CD4-positive, alpha-beta T cell (primary cell): ENCODE measurements around the gene C19orf81. TPM values are rescaled to one million over a fixed set of nuclear protein-coding genes. Genes with fewer than 3 reads are reported as not detected.
A peak's percentile ranks its signal among the peaks of the same experiment; 100 is the strongest.

Experiments
- ATAC-seq: fragments of 200-7000 bp; cut with Tn5 transposase; one replicate; pipeline ENCODE4 v1.10.0; 2022; ENCODE audit warnings: mild to moderate bottlenecking; ENCODE audit not compliant: poor library complexity
- CTCF ChIA-PET: fragments of 350-600 bp; sonication (Branson Sonifier 250); formaldehyde crosslinking; loops from one replicate; lab custom pipeline; 2021; ENCODE audit warnings: antibody characterized with exemption, inconsistent platforms; lab: Charles Lee
- POLR2A ChIA-PET: fragments of 350-600 bp; sonication (Branson Sonifier 250); formaldehyde crosslinking; loops from one replicate; lab custom pipeline; 2021; ENCODE audit warnings: antibody characterized with exemption, inconsistent platforms; lab: Charles Lee
- DNase-seq, 14 experiments: peaks; one replicate each; pipeline ENCODE4 v3.0.0-alpha.2; 2013 to 2020; ENCODE audit warnings: mixed read lengths in 2 of 14
- H3K27ac ChIP-seq, 2 donors: one replicate each; pipeline versions ENCODE4 v1.5.1 to v1.7.0; 2013; ENCODE audit warnings: low read length in 2 of 2, low read depth in 1 of 2, mild to moderate bottlenecking in 1 of 2
- H3K27me3 ChIP-seq, 2 experiments: 1 replicate in 1 of 2; 2 replicates in 1 of 2; pipeline versions ENCODE4 v1.6.1 to v1.7.0; 2013; ENCODE audit warnings: low read length in 2 of 2, control low read depth in 1 of 2, mild to moderate bottlenecking in 1 of 2, moderate library complexity in 1 of 2; ENCODE audit not compliant: insufficient read depth in 2 of 2, control insufficient read depth in 1 of 2
- H3K36me3 ChIP-seq: one replicate; pipeline ENCODE4 v1.6.1; 2013; ENCODE audit warnings: low read length, control low read depth; ENCODE audit not compliant: insufficient read depth
- H3K4me1 ChIP-seq: one replicate; pipeline ENCODE4 v1.6.1; 2013; ENCODE audit warnings: low read length, control low read depth; ENCODE audit not compliant: insufficient read depth
- H3K4me3 ChIP-seq: one replicate; pipeline ENCODE4 v1.5.1; 2013; ENCODE audit warnings: mild to moderate bottlenecking, low read length, moderate library complexity
- H3K9me3 ChIP-seq, 2 experiments: 1 replicate in 1 of 2; 2 replicates in 1 of 2; pipeline versions ENCODE4 v1.6.1 to v1.7.0; 2013; ENCODE audit warnings: low read length in 2 of 2, mild to moderate bottlenecking in 2 of 2, control low read depth in 1 of 2, moderate library complexity in 1 of 2; ENCODE audit not compliant: control insufficient read depth in 1 of 2, insufficient read depth in 1 of 2
- H3K27ac Mint-ChIP-seq: one replicate; pipeline ENCODE4 v1.8.0; 2020; ENCODE audit warnings: mixed read lengths
- H3K27me3 Mint-ChIP-seq: one replicate; pipeline ENCODE4 v1.8.0; 2021; ENCODE audit warnings: mixed read lengths
- H3K36me3 Mint-ChIP-seq: one replicate; pipeline ENCODE4 v1.8.0; 2021; ENCODE audit warnings: low read depth, mixed read lengths
- H3K4me1 Mint-ChIP-seq: one replicate; pipeline ENCODE4 v1.8.0; 2021; ENCODE audit warnings: low read depth, mixed read lengths
- H3K4me3 Mint-ChIP-seq: one replicate; pipeline ENCODE4 v1.8.0; 2020; ENCODE audit warnings: mild to moderate bottlenecking, mixed read lengths
- H3K9me3 Mint-ChIP-seq: one replicate; pipeline ENCODE4 v1.8.0; 2020; ENCODE audit warnings: mixed read lengths
- CTCF ChIP-seq: fragments of 200-600 bp; IDR thresholded peaks from one replicate; pipeline ENCODE4 v1.8.0; 2022; ENCODE audit warnings: antibody characterized with exemption, mild to moderate bottlenecking
- intact Hi-C, 2 experiments: fragments of 100-400 bp; cut with DNase I in 1 of 2; cut with micrococcal nuclease in 1 of 2; formaldehyde crosslinking; loops; one replicate each; pipeline versions ENCODE4 v1.15.1 to v1.9.0; 2023 to 2025; cut with DNase I, micrococcal nuclease
- total RNA-seq, 174 experiments: library from RNA in 2 of 174; stranded (reverse) in 2 of 174; gene quantifications; one replicate each; pipeline ENCODE4 v1.2.3 and lab custom pipeline; 2021 to 2026

Gene C19orf81
- total RNA-seq, 2 experiments from 2014 or later, result not detected

GRCh38 chr19:50658441-50659317 lies 9.4 kb downstream of the C19orf81 start:
- intact Hi-C loops, result no loop called here
- Mint-ChIP-seq H3K9me3 (peaks cover 7% of the 10 kb centered on the region), H3K4me1 (peaks cover 17% of the 10 kb centered on the region), H3K36me3 (no peaks in the 10 kb centered on the region), H3K27ac (peak overlapping the region; percentile 65), H3K27me3 (peaks cover 83% of the 10 kb centered on the region), H3K4me3 (peak overlapping the region; percentile 67)
- Histone ChIP-seq H3K9me3 (peaks cover 9 to 59% of the 10 kb centered on the region in 2 experiments), H3K4me3 (peak overlapping the region; percentile 16), H3K27me3 (peaks cover 46 to 68% of the 10 kb centered on the region in 2 experiments), H3K27ac (no peak overlapping the region), H3K36me3 (no peaks in the 10 kb centered on the region), H3K4me1 (peaks cover 16% of the 10 kb centered on the region)
- no peak for TF ChIP-seq CTCF
- DNase-seq (peak in 13 of 14 experiments; percentile 6 to 70 (median 40)), ATAC-seq (peak; percentile 19)
- ChIA-PET POLR2A (no interaction called here), CTCF (no interaction called here)

GRCh38 chr19:50659318-50660087 lies 10.3 kb downstream of the C19orf81 start:
- Mint-ChIP-seq H3K36me3 (no peaks in the 10 kb centered on the region), H3K27ac (no peak overlapping the region), H3K27me3 (peaks cover 83% of the 10 kb centered on the region), H3K4me3 (peak overlapping the region; percentile 20), H3K4me1 (peaks cover 17% of the 10 kb centered on the region), H3K9me3 (peaks cover 7% of the 10 kb centered on the region)
- H3K4me3 ChIP-seq, result no peak overlapping the region
- peaks cover 8 to 57% of the 10 kb centered on the region in 2 experiments for H3K9me3 ChIP-seq
- no peak overlapping the region for H3K27ac ChIP-seq
- CTCF ChIA-PET, result no interaction called here
- peaks cover 42 to 75% of the 10 kb centered on the region in 2 experiments for H3K27me3 ChIP-seq
- intact Hi-C loops, result no loop called here
- no peak for TF ChIP-seq CTCF
- POLR2A ChIA-PET, result no interaction called here
- no peaks in the 10 kb centered on the region for H3K36me3 ChIP-seq
- DNase-seq, result no peak
- ATAC-seq, result no peak
- H3K4me1 ChIP-seq, result peaks cover 16% of the 10 kb centered on the region

DNA sequence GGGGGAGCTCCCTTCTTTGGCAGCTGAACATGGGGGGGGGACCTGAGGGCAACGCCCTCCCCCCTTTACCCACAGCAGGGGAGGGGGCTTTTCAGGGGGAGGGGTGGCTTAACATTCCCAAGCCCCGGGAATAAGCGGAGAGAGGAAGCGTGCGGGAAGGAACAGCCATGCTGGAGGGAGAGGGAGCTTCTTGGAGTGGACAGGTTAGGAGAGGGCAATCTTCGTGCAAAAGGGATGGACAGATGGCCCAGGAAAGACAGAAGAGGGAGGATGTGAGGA lies 10.8 kb downstream of the C19orf81 start:
- Mint-ChIP-seq H3K27me3 (peaks cover 81% of the 10 kb centered on the region), H3K27ac (no peak overlapping the region), H3K4me1 (peaks cover 17% of the 10 kb centered on the region), H3K36me3 (no peaks in the 10 kb centered on the region), H3K4me3 (peak overlapping the region; percentile 51), H3K9me3 (peaks cover 3% of the 10 kb centered on the region)
- H3K27me3 ChIP-seq, result peaks cover 37 to 75% of the 10 kb centered on the region in 2 experiments
- ATAC-seq (no peak), DNase-seq (no peak)
- H3K27ac ChIP-seq, result no peak overlapping the region
- peaks cover 16% of the 10 kb centered on the region for H3K4me1 ChIP-seq
- no peaks in the 10 kb centered on the region for H3K36me3 ChIP-seq
- intact Hi-C loops, result no loop called here
- TF ChIP-seq CTCF, result no peak
- H3K9me3 ChIP-seq, result peaks cover 3 to 60% of the 10 kb centered on the region in 2 experiments
- ChIA-PET CTCF (no interaction called here), POLR2A (no interaction called here)
- H3K4me3 ChIP-seq, result no peak overlapping the region
